OCI-LY7 (cell line): ENCODE results near the gene TANC1. TPM values are rescaled to one million over a fixed set of nuclear protein-coding genes. Genes with fewer than 3 reads are reported as not detected.

Experiments
- BruUV-seq: library from RNA; stranded (reverse); fragments of 400-500 nt; replicated peaks from 2 replicates; lab custom pipeline; 2021; lab: Mats Ljungman, UMichigan
- CTCF ChIA-PET: fragments of 300-600 bp; sonication (Branson Sonifier 250); formaldehyde crosslinking; loops from one replicate; lab custom pipeline; 2022; ENCODE audit warnings: antibody characterized with exemption; ENCODE audit not compliant: unreplicated experiment; lab: Charles Lee
- POLR2A ChIA-PET: fragments of 300-600 bp; sonication (Branson Sonifier 250); formaldehyde crosslinking; loops from one replicate; lab custom pipeline; 2022; ENCODE audit warnings: antibody characterized with exemption; lab: Charles Lee
- DNase-seq: peaks from one replicate; pipeline ENCODE4 v3.0.0-alpha.2; 2015; ENCODE audit warnings: low spot score
- H2AFZ ChIP-seq: fragments of 200-600 bp; sonication (generic), shearing (Covaris generic); 2 replicates; pipeline ENCODE4 v1.6.1; 2014; ENCODE audit warnings: mild to moderate bottlenecking, antibody characterized with exemption, low read length, moderate library complexity
- H3K27ac ChIP-seq: fragments of 200-600 bp; sonication (generic); 2 replicates; pipeline ENCODE4 v1.5.1; 2014; ENCODE audit warnings: mixed run types, low read depth, mild to moderate bottlenecking, moderate library complexity, low read length, inconsistent platforms; ENCODE audit not compliant: poor library complexity, severe bottlenecking
- H3K36me3 ChIP-seq: fragments of 200-600 bp; sonication (generic); 2 replicates; pipeline ENCODE4 v1.6.1; 2014; ENCODE audit warnings: mild to moderate bottlenecking, antibody characterized with exemption, low read length, moderate library complexity, mixed read lengths; ENCODE audit not compliant: insufficient read depth
- H3K4me1 ChIP-seq: fragments of 200-600 bp; sonication (generic); 2 replicates; pipeline ENCODE4 v1.5.1; 2014; ENCODE audit warnings: mild to moderate bottlenecking, low read length; ENCODE audit not compliant: insufficient read depth, poor library complexity, severe bottlenecking
- H3K4me2 ChIP-seq: fragments of 200-600 bp; sonication (generic); 2 replicates; pipeline ENCODE4 v1.6.1; 2014; ENCODE audit warnings: mild to moderate bottlenecking, low read length
- H3K4me3 ChIP-seq: fragments of 200-600 bp; sonication (generic); 2 replicates; pipeline ENCODE4 v1.5.1; 2014; ENCODE audit warnings: mild to moderate bottlenecking, low read depth, low read length; ENCODE audit not compliant: poor library complexity, severe bottlenecking
- H3K79me2 ChIP-seq: fragments of 200-600 bp; sonication (generic); 2 replicates; pipeline ENCODE4 v1.6.1; 2016; ENCODE audit warnings: low read depth, mild to moderate bottlenecking, low read length, moderate library complexity, mixed read lengths; ENCODE audit not compliant: insufficient read depth
- H3K9me2 ChIP-seq: fragments of 200-600 bp; sonication (generic); 2 replicates; pipeline ENCODE4 v1.6.1; 2016; ENCODE audit warnings: mild to moderate bottlenecking, low read length, mixed read lengths; ENCODE audit not compliant: insufficient read depth
- H3K9me3 ChIP-seq: fragments of 200-600 bp; sonication (generic); 2 replicates; pipeline ENCODE4 v1.6.1; 2014; ENCODE audit warnings: mild to moderate bottlenecking, mixed run types, low read length, mixed read lengths
- H4K20me1 ChIP-seq: fragments of 200-600 bp; sonication (generic); 2 replicates; pipeline ENCODE4 v1.6.1; 2014; ENCODE audit warnings: mild to moderate bottlenecking, antibody characterized with exemption, low read length, moderate library complexity, mixed read lengths; ENCODE audit not compliant: insufficient read depth
- EZH2phosphoT487 ChIP-seq: fragments of 200-600 bp; sonication (generic); IDR thresholded peaks from 2 replicates; pipeline ENCODE4 v1.6.1; 2018; ENCODE audit warnings: low read depth, borderline replicate concordance, mild to moderate bottlenecking, mixed run types, antibody characterized with exemption, low read length, moderate library complexity, mixed read lengths
- intact Hi-C: fragments of 100-400 bp; cut with micrococcal nuclease; formaldehyde crosslinking; loops from one replicate; pipeline ENCODE4 v1.10.0; 2022; ENCODE audit not compliant: unreplicated experiment
- total RNA-seq, 2 experiments: library from RNA; depleted of rRNA in 1 of 2; stranded (reverse); fragments of >200 nt in 1 of 2; shearing (Covaris generic) in 1 of 2; gene quantifications; 2 replicates each; pipeline ENCODE4 v1.2.3, GENCODE V29; 2014 to 2022
- TF ChIP-seq, protein P1 (sequence below): fragments of 200-600 bp; sonication (generic); conservative IDR thresholded peaks from 2 replicates; pipeline ENCODE4 v1.5.1; 2014; ENCODE audit warnings: mild to moderate bottlenecking, antibody characterized with exemption, low read length, moderate library complexity, mixed read lengths

Gene TANC1
- total RNA-seq, 2 experiments from 2014 or later, result 0.04 TPM; not detected in 1

DNA sequence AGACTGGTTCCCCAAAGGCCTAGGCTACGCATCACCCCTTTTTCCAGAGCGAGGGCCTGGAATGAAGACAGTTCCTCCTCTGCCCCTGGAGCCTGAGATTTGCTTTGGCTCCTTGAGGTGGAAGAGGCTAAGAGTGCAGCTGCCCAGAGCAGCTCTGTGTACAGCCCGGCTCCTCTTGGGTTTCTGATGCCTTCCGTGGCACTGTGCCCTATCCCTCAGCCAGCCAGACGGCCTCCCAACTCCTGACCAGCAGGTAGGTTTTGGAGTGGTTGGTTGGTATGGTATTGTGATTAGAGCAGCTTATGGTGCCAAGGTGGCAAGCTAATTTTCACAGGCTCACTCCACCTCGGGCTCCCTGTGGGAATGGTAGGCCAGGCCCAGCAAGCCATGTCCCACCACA lies 112.2 kb downstream of the TANC1 start:
- no TSS peak for BruUV-seq
- H4K20me1 ChIP-seq, result no peaks in the 10 kb centered on the region
- no peaks in the 10 kb centered on the region for H3K9me3 ChIP-seq
- no peak overlapping the region for H3K27ac ChIP-seq
- H3K4me3 ChIP-seq, result no peak overlapping the region
- H3K79me2 ChIP-seq, result no peaks in the 10 kb centered on the region
- TF ChIP-seq EZH2phosphoT487, result no peak
- TF ChIP-seq, protein P1, sequence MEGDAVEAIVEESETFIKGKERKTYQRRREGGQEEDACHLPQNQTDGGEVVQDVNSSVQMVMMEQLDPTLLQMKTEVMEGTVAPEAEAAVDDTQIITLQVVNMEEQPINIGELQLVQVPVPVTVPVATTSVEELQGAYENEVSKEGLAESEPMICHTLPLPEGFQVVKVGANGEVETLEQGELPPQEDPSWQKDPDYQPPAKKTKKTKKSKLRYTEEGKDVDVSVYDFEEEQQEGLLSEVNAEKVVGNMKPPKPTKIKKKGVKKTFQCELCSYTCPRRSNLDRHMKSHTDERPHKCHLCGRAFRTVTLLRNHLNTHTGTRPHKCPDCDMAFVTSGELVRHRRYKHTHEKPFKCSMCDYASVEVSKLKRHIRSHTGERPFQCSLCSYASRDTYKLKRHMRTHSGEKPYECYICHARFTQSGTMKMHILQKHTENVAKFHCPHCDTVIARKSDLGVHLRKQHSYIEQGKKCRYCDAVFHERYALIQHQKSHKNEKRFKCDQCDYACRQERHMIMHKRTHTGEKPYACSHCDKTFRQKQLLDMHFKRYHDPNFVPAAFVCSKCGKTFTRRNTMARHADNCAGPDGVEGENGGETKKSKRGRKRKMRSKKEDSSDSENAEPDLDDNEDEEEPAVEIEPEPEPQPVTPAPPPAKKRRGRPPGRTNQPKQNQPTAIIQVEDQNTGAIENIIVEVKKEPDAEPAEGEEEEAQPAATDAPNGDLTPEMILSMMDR, result no peak
- H3K9me2 ChIP-seq, result no peaks in the 10 kb centered on the region
- POLR2A ChIA-PET, result interaction anchor here (0.6 to 1.2 kb wide), 2 partner anchors 11 to 28 kb away, joined by 3 to 4 read pairs; no protein-coding TSS in a partner anchor
- CTCF ChIA-PET, result no interaction called here
- no peaks in the 10 kb centered on the region for H3K4me1 ChIP-seq
- no peaks in the 10 kb centered on the region for H3K36me3 ChIP-seq
- DNase-seq, result no peak
- intact Hi-C loops, result no loop called here
- H3K4me2 ChIP-seq, result no peak overlapping the region
- H2AFZ ChIP-seq, result no peak overlapping the region

DNA sequence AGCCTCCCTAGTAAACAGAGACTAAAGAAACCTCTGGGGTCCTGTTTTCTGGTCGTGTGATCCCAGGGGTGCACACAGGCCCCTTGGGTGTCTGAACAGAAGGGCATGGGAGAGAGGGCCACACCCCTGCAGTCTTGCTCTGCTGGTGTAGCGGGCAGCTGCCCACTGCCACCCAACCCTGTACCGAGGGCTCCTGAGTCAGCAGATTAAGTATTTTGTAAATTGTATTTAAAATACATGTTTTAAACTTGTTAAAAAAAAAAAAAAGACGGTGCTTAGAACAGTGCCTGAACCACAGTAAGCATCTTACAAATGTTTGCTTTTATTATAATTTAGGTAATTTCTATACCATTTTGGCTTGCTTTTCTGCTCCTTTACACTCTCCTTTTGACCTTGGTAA lies 113.7 kb downstream of the TANC1 start:
- no peak overlapping the region for H3K4me2 ChIP-seq
- intact Hi-C loops, result no loop called here
- TF ChIP-seq, protein P1, result no peak
- no peak for TF ChIP-seq EZH2phosphoT487
- no peak for DNase-seq
- ChIA-PET POLR2A (no interaction called here), CTCF (no interaction called here)
- H3K9me3 ChIP-seq, result no peaks in the 10 kb centered on the region
- H3K79me2 ChIP-seq, result no peaks in the 10 kb centered on the region
- no TSS peak for BruUV-seq
- no peak overlapping the region for H3K27ac ChIP-seq
- H3K36me3 ChIP-seq, result no peaks in the 10 kb centered on the region
- H3K9me2 ChIP-seq, result no peaks in the 10 kb centered on the region
- no peaks in the 10 kb centered on the region for H3K4me1 ChIP-seq
- no peak overlapping the region for H3K4me3 ChIP-seq
- no peak overlapping the region for H2AFZ ChIP-seq
- H4K20me1 ChIP-seq, result no peaks in the 10 kb centered on the region

DNA sequence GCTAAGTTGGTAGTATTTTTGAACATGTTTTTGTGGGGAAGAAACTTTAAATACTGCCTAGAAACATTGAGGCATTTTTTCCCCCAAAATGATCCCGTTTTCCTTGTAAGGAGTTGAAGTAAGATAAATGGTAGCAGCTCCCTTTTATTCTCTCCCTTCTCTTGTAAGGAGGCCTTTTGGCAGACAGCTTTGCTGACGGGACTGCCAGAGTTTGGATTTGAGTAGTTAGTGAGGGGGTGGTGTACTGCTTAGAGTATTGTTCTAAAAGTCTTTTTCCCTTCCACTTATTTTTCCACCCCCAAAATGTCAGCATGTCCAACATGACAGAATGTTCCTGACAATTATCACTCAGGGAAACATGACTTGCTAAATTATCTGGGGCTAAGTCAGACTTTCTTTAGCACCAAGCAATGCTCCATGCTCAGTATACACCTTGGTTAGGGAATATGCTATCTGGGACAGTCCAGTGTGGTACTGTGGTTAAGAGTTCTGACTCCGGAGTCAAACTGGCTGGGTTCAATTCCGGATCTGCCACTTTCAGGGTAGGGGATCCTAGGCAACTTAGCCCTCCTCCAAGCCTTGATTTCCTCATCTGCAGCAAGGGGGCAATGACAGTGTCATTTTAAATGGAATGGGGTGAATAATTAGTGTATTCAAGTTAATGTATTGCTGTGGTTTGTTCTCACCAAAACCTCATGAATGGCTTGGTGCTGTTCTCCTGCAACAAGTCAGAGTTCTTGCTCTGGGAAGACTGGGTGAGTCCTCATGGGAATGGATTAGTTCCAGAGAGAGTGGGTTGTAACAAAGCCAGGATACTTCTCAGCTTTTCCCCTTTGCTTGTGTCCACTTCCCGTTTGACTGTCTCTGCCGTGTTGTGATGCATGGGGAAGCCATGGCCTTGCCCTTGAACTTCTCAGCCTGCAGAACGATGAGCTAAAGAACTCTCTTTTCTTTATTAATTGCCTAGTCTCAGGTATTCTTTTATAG lies 116.2 kb downstream of the TANC1 start:
- Histone ChIP-seq H3K9me2 (no peaks in the 10 kb centered on the region), H3K4me2 (no peak overlapping the region), H4K20me1 (no peaks in the 10 kb centered on the region), H3K36me3 (no peaks in the 10 kb centered on the region), H3K27ac (no peak overlapping the region), H3K9me3 (no peaks in the 10 kb centered on the region), H3K79me2 (no peaks in the 10 kb centered on the region), H2AFZ (no peak overlapping the region), H3K4me1 (no peaks in the 10 kb centered on the region), H3K4me3 (no peak overlapping the region)
- no peak for DNase-seq
- ChIA-PET CTCF (no interaction called here), POLR2A (interaction anchor here (1.1 kb wide), 1 partner anchor 1286 kb away, joined by 3 read pairs; no protein-coding TSS in a partner anchor)
- intact Hi-C loops, result no loop called here
- BruUV-seq, result no TSS peak
- TF ChIP-seq, protein P1, result no peak
- TF ChIP-seq EZH2phosphoT487, result no peak
